Non-pigmented ciliary epithelial cell (primary cell): ENCODE results near the gene NET1.

Experiments
- DNase-seq: peaks from one replicate; pipeline ENCODE4 v3.0.0-alpha.2; 2010; ENCODE audit warnings: low read depth

Gene NET1

DNA sequence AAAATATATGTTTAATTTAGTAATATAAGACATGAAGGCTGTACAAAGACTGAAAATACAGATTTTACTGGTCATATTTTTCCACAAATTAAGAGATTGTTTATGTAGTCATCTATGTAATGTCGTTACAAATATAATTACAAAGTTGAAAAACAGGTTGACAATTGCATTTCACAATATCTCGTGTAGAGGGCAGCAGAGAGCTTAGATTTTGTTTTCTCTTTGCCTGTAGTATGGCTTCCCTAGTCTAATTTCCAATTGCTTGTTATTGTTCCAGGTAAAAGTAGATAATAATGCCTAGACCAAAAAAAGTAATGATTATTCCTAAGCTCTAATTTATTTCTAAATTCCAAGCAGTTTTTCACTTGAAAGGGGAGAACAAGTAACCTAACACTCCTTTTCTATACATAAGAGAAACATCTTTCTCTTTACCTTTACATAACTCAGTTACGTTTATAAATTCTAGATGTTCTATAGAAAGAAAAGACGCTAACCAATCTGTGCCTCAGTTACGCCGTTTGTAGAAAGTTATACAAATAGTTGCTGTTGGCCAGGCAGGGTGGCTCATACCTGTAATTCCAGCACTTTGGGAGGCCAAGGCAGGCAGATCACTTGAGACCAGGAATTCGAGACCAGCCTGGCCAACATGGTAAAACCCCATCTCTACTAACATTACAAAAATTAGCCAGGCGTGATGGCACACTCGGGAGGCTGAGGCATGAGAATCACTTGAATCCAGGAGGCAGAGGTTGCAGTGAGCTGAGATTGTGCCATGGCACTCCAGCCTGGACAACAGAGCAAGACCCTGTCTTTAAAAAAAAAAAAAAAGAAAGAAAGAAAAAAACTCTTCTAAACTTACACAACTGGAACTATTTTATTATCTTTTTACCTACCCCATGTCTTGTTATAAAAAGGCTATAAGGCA lies 30.0 kb downstream of the NET1 start:
- no peak for DNase-seq

GRCh38 chr10:5442990-5443370 lies 30.6 kb downstream of the NET1 start:
- no peak for DNase-seq

GRCh38 chr10:5443429-5443828 lies 31.1 kb downstream of the NET1 start:
- DNase-seq = no peak

DNA sequence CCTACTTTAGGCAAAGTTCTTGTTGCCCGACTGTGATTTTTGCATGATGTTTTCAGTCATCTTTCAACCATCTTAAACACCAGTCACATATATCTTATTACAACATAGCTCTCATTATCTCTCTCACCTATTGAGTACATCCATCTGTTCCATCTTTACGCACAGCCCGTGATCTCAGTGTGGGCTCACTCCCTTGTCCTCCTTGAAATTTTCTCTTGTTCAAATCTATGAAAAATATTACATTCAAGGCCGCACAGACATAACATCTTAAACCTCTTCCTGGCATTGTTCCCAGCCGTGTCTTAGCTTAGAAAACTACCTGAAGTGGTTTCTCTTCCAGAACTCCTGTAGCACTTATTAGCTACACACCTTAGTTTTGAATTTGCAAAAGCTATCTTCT lies 32.6 kb downstream of the NET1 start:
- no peak for DNase-seq

DNA sequence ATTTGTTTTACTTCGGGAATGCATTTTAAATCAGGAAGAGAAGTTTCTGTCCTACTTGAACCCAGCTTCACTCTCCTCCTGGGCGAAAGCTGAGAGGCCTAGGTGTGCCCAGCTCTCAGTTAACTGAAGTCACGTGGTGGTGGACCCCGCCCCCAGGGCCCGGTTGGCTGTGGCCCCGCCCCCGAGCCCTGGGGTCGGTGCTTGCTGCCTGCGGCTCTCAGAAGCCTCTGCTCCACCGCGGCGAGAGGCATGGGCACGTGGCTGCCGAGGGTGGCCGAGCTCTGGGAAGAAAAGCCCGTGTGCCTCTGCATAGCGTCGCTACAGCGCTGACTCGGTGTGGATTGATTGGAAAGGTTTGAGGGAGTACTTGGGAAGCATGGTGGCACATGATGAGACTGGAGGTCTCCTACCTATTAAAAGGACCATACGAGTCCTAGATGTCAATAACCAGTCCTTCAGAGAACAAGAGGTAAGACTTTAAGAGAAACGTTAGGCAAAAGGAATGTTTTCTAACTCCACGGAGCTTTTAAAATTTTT lies 34.1 kb downstream of the NET1 start:
- DNase-seq = peak; percentile 50

DNA sequence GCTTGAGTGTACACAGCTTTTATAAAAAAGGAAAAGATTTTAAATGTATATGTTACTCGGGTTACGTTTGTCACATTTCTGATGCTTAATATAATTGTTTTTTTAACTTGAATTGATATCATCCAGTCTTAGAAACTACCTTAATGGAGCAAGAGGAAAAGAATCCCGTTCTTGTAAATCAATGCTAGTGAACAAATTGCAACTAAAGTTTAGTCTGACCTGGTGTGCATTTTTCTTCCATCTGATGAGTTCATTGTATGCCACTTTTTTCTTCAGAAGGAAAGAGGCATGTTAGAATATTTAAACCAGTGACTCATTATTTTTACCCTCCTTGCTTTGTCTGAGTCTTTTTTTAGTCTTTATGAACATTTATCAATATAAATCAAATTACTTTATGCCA lies 34.7 kb downstream of the NET1 start:
- DNase-seq = no peak

DNA sequence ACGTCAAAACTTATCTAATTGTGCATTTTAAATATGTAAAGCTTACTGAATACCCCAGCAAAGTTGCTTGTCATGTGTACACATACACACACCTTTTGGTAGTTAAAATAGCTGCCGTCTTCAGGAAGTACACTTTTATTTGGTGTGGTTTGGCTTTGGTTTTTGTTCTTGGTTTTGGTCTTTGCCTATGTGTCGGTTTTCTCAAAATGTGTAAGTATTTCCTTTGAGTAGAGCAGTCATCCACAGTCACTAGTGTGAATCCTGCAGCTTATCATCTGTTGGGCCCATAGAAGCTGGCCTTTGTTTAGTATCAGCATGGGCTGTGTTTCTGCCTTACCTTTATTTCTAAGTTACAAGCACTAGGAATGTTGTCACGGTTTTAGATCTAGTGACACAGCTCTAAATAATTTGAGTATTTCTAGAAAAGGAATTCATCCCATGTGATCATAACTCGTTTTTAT lies 35.3 kb downstream of the NET1 start:
- no peak for DNase-seq

- DNase-seq = no peak
Measured at GRCh38 chr10:5448333-5449001, 36.1 kb downstream of the NET1 start.

DNA sequence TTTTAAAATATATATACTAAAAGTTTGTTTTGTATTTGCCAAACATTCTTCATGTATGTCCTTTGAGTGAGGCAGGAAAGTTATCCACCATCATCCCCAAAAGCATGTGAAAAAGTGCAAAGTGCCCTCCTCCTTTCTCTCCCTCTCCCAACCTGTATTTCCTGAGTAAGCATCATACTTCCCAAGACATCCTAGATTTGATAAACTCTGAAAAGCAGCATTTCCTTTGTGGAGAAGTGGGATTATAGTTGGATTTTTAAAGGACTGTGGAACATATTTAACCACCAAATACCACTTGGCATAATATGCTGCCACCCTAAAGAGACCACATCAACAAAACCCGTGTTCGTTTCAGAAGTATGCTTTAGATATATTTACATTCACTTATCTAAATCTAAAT lies 36.9 kb downstream of the NET1 start:
- no peak for DNase-seq

GRCh38 chr10:5449823-5450222 lies 37.5 kb downstream of the NET1 start:
- peak; percentile 63 for DNase-seq

DNA sequence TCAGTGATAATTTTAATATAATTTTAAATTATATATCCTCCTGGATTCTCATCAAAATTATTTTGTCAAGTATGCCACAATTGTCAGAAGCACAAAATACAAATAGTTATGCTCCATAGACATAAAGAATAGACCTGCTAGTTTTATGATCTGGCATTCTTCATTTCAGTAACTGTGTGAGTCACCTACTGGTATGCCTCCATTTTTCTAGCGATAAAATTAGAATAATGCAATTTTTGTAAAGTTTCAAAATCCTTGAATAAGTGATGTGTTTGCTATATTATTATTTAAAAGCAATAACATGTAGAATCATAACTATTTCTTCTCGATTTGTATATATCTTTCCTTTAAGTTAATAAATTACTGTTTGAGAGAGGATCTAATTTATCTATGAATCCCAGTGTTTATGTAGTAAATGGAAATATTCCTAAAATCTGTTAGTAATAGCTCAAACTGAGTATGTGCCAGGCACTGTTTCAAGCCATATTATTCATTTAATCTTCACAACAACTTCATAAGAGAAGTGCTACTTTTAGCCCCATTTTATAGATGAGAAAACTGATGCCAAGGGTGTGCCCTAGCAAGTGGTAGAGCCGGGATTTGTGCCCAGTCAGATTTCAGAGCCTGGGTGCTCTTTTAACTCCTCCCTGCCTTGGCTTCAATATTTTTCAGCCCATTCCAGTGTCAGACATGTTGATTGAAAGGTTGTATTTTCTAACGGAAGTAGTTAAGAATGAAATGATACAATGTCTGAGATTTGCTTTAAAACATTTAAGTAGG lies 38.4 kb downstream of the NET1 start:
- no peak for DNase-seq

DNA sequence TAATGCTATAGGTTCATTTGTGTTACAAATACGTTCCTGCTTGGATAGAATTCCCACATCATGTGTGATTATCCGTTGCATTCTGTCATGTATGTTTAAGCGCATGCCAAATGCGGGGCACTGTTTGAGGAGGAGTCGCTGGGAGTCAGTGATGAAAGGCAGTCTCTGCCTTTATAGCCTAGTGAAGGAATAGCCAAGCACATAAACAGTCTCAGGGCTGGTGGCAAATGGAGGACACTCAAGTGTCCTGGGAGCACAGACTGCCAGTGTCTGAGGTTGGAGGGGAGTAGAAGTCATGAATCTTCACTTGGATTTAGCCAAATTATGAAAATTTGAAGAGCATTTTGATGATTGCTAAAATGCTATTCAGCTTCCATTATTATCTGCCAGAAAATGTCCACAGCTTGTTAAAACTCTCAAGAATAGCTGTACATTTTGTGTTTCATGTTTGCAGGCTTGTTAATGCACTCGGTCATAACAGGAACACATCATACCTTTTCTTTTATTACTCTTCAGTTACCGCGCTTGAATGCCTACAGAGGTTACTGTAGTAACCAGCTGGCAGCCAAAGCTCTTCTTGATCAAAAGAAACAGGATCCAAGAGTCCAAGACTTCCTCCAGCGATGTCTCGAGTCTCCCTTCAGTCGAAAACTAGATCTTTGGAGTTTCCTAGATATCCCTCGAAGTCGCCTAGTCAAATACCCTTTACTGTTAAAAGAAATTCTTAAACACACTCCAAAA lies 41.6 kb downstream of the NET1 start:
- DNase-seq = no peak

GRCh38 chr10:5456563-5456962 lies 44.2 kb downstream of the NET1 start:
- DNase-seq = no peak

DNA sequence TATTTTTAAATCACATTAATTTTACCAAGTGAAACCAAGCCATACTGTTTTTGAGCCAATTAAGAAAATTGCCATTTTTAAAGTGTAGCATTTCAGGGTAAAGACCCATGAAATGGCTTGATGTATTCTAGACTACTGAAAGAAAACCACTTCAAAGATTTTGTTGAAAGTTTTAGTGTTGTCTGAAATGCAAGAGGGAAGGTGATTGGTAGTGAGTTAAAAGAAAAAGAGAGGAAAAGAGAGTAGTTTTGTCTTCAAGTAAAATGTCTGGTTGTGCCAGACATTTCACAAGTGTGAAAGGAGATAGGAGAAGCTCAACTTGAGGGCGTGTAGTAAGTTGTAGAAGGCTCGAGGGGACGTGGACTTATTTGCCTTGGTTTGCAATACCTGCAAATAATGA lies 45.4 kb downstream of the NET1 start:
- no peak for DNase-seq

GRCh38 chr10:5458425-5458824 lies 46.1 kb downstream of the NET1 start:
- no peak for DNase-seq

DNA sequence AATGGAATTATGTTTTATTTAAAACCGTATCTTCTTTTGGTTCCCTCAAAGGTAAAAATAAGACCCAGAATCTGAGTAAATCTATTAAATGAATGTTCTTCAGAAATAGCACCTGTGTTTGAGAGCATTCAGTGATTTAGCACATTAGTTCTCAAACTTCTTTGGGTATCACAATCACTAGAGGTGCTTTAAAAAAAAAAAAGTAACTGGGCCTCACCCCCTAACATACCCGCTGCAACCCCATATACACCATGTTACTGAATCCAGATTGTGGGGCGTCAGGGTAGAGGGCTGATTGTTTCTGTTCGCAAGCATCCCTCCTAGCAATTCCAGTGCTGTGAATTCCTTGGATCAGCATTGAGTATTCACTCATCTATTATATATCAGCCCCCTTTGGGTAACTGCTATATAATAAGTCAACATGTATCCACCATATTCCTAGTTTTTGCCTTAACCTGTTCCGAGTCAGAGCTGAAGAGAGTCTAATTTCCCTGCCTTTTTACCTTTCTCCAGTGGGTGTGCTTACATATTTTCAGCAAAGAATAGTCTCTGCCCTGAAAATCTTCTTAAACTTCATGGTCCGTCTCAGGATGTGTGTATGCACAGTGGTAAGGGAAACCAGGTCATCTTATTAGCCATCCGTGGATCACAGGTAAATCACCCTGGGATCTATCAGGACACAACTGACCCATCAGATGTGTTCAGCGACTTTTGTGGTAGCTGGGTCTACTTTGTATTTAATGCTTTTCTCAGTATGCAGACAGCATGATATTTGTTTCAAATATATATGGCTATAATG lies 46.8 kb downstream of the NET1 start:
- DNase-seq = no peak

DNA sequence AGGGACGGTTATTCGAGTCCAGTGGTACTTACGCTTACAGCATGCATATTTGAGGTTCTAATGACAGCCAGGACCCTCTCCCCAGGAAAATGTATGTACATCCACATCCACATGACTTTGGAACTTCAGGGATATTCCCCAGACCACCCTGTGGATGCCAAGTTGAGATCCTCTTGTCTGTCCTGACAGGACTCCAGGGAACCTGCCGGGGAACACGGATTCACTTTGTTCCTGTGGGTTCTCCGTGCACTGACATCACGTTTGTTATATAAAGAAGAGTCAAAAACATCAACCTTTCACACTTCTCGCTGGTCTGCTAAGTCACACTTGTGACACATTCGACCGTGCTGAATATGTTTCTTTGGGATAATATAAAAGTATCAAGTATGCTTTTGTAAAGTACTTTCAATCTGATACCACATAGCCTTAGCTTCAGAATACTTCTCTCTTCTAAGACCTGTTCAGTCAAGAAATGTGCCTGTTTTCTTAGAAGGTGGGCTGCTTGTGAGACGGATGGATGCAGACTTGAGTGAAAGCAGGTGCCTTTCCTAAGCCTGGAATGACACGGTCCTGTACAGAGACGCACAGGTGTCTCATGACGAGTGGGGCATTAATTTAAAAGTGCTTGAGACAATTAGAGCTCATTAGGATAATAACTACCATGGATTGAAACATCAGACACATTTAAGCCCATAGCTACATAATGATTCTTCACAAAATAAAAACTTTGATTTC lies 48.3 kb downstream of the NET1 start:
- DNase-seq = no peak

DNA sequence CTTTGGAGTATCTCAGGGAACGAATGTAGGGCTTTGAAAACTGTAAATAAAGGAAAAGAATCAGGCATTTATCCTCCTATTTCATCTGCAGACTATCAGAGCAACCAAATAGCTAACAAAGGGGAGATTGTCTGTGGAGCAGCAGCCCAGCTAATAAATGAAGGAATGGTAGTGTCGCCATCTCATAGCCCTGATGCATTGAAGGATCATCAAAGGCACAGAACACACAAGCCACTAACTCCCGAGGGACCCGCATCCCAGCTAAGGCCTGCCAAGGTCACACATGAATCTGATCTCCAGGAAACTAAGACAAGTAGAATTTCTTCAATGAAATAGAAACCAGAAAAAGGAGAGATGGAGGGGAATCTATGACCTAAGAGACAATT lies 48.8 kb downstream of the NET1 start:
- DNase-seq = no peak

DNA sequence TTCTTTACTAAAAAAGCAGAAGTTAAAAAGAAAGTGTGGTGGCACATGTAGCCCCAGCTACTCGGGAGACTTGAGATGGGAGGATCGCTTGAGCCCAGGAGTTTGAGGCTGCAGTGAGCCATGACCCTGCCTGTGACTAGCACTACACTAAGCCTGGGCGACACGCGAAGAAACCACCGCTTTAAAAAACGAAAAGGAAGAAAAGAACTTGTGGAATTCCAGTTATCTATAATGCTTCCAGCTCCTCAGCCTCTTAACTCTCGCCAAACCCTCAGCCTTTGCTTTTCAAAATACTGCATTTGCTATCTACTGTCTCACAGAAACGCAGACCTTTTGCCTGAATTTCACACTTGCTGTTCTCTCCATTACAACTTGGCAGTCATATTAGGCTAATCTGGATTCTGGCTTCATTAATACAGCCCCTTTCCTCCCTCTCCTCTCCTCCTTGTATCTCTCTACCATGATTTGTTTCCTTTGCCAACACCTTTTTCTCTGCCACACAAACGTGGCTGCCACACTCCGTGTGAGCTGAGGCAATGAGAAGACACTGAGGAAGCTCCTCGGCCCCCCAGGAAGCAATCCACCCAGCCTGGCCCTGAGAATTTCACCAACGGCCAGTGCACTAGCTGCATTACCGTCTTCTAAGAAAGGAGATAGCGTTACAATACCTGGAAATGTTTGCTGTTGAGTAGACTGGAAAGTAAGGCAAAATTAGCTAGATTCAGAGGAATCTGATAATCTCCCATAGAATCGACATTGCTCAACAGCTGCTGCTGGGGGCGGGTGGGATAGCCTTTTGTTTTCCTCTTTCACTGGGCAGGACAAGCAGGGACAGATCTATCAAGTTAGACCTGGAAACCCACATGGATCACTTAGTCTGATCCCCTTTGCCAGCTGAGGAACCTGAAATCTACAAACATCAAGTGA lies 49.8 kb downstream of the NET1 start:
- no peak for DNase-seq
